Putamen (tissue), 1 donor: ENCODE data around the gene SEMA3A.
"Not testable (repeated sequence)": the region's sequence is repeated elsewhere in the genome, so short reads cannot be mapped to it uniquely, and the experiment has no call there.

Source experiments
- DNase-seq: peaks from one replicate; pipeline ENCODE4 v3.0.0-alpha.2; 2016; ENCODE audit warnings: low spot score

Gene SEMA3A

DNA sequence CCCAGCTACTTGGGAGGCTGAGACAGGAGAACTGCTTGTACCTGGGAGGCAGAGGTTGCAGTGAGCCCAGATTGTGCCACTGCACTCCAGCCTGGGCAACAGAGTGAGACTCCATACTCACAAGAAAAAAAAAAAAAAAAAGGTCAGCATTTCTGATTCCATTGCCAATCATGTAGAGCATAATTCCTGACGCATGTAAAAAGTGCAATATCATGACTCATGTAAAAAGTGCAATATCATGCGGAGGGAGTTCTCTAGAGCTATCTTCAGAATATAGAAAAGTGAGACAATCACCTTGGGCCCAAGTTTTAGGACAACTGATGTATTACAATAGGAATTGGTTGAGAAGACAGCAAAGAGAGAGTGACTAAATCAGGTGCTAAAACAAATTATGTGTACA lies 85.8 kb downstream of the SEMA3A start:
- no peak for DNase-seq

DNA sequence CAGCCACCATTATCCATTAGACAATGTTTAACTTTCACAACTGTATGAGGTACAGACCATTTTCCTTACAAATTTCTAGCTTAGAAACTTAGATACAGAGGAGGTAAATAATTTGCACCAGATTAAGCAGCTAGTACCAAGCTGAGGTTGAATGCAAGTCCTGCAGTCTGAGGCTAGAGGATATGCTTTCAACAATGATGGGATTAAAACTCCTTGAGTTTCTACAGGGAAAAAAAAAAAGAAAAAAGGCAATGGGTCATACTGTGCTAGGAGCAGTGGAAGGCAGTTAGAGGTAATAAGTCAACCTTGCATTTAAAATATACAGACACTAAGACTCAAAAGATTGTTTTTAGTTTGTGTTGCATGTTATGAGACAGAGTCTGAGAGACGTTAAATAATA lies 86.5 kb downstream of the SEMA3A start:
- DNase-seq = no peak

GRCh38 chr7:84107259-84107658 lies 87.3 kb downstream of the SEMA3A start:
- no peak for DNase-seq

GRCh38 chr7:84106291-84106690 lies 88.3 kb downstream of the SEMA3A start:
- DNase-seq = no peak

DNA sequence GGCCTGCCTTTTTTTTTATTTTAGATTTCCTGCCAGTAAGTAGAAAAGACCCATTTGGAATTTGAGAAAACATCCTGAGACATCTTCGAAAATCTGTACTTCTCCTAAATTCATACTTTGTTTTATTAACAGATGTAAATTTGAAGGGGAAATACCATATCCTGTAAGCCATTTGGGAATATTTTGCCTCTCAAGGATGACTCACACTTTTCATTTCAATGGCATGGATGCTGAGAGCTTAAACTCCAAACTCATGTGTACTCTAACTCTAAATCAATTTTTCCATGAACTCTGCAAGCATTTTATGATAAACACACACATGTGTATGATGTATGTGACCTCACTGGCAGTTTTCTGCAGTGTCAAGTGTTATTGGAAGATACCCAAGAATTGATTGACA lies 89.0 kb downstream of the SEMA3A start:
- no peak for DNase-seq

GRCh38 chr7:84104826-84105225 lies 89.8 kb downstream of the SEMA3A start:
- DNase-seq = no peak

DNA sequence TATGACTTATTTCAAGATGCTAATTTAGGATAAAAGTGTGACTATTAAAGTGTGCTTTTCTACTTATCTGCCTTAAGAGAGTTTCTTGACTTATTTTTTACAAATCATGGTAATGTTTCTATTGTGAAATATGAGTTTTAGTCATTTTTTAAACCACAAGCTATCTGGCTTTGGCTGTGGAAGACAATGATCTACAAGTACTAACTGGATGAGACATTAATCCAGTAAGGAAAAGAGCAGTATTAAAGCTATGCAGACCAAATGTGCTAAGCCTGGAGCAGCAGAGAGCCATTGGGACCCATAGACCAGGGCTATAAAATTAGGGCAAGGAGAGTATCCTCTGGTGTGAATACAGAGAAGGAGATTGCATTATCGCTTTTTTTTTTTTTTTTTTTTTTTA lies 92.4 kb downstream of the SEMA3A start:
- no peak for DNase-seq

GRCh38 chr7:84100866-84101265 lies 93.7 kb downstream of the SEMA3A start:
- DNase-seq = no peak

- DNase-seq = no peak
Measured at GRCh38 chr7:84095971-84096370, 98.6 kb downstream of the SEMA3A start.

- DNase-seq = no peak
Measured at GRCh38 chr7:84092207-84092606, 102.4 kb downstream of the SEMA3A start.

DNA sequence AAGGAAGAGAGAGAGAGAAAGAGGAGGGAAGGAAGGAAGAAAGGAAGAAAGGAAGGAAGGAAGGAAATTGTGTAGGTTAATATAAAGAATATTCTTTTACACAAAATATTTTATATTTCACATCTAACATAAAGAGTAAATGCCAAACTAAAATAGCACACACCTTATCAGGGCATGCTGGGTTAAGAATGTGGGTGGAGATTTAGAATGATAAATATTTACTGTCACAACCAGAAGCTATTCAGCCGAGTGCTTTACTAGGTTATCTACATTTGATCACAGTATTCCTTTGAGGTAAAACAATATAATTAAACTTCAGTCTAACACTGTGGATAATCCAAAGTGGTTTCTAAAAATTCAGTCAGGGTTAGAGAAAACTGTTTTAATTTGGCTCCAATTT lies 103.3 kb downstream of the SEMA3A start:
- DNase-seq = no peak

DNA sequence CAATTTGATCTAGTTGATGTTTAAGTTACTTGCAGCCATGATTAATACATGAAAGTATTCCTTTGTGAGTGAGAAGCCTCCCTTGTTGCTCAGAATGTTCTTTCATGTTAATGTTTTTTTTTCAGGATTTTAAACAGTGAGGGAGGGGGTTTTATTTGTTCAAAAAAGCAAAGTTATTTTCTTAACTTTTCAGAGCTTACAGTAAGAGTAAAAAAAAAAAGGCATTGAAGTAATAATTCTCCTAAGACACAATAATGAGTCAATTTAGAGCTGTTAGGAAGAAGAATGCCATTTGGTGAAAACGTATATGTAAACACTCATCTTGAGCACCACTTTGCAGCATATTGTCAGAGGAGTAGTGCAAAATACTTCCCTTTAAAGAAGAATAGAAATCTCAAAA lies 105.8 kb downstream of the SEMA3A start:
- no peak for DNase-seq

- DNase-seq = no peak
Measured at GRCh38 chr7:84085998-84086397, 108.6 kb downstream of the SEMA3A start.

GRCh38 chr7:84085147-84085546 lies 109.4 kb downstream of the SEMA3A start:
- no peak for DNase-seq

GRCh38 chr7:84083846-84084245 lies 110.7 kb downstream of the SEMA3A start:
- no peak for DNase-seq

DNA sequence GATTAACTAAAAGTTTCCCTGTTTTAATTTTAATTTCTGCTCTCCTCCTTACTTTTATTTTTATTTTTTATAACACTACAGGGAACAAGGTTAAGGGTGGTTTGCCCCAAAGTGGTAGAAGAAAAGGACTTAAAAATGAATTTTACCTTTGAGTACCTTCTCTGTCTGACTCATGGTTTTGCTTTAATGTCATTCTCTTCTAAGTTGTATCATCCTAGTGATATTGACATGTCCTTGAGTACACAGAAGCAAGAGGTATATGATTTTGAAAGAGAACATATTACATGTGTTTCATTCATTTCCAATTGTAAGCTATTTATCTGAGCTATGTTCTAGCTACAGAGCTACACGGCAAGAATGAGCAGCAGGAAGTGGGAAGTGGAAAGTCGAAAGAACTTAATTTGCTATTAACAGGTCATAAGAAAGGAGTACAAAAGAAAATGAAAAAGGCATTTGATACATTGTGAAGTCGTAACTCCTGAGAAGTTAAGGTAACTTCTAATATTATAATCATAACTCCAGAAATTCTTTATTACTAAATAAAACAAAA lies 112.5 kb downstream of the SEMA3A start:
- DNase-seq = no peak

DNA sequence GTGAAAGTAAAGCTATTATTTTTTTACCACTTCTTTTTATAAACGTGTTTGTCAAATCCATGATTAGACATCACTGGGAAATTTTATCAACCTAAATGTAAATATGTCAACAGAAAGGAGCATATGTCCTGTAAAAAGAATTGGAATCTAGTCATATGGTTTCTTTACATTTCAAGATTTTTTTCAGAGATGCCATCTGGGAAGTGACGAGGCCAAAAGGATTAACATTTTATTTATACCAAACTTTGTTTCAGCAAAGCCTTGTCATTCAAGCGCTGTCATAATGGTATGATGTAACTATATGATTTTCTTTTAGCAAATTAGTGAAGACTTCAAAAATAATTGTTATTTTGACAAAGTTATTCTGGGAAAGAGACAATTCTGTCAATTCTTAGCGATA lies 117.3 kb downstream of the SEMA3A start:
- no peak for DNase-seq

- no peak for DNase-seq
Measured at GRCh38 chr7:84076219-84076618, 118.4 kb downstream of the SEMA3A start.

- DNase-seq = no peak
Measured at GRCh38 chr7:84073186-84073875, 121.3 kb downstream of the SEMA3A start.

- DNase-seq = no peak
Measured at GRCh38 chr7:84070770-84071169, 123.8 kb downstream of the SEMA3A start.

DNA sequence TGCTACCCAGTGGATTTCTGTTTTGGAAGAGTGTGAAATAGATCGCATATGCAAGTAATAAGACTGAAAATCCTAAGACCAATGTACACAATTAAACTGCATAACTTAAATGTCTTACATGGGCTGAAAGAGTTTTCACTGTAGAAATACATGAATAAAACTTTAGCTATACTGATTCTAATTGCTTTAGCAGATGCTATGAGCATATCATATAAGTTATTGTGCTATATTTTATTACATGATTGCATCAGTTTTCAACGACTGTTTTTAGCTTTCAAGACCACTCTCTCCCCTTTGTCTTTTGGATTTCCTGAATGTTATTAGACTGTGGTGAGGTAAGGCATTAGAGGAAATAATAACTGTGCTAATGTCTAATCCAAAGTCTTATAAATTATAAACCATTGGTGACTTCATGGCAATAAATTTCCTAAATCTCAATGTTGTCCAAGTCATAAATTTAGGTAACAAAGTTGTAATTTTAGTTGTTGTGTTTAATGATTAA lies 124.5 kb downstream of the SEMA3A start:
- DNase-seq = no peak

DNA sequence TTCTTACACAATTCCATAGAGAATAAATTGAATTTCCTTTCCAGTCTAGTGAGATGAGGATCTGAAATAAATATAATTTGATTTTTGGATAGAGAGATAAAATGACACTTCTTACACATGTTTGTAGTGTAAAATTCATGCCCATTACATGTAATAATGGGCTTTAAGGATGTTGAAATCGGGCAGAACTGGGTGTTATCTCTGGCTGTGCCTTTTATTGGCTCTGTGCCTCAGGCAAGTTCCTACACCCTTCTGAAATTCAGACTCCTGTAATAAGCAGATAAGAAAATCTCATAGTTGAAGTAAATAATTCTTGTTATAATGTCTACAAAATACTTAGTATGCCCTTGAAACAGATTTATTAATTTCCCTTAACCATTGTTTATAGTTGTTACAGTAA lies 125.6 kb downstream of the SEMA3A start:
- no peak for DNase-seq

DNA sequence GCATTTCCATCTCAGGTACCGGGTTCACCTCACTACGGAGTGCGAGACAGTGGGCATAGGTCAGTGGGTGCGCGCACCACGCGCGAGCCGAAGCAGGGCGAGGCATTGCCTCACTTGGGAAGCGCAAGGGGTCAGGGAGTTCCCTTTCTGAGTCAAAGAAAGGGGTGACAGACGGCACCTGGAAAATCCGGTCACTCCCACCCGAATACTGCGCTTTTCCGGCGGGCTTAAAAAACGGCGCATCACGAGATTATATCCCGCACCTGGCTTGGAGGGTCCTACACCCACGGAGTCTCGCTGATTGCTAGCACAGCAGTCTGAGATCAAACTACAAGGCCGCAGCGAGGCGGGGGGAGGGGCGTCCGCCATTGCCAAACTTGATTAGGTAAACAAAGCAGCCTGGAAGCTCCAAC lies 132.1 kb downstream of the SEMA3A start:
- DNase-seq = not testable (repeated sequence)

DNA sequence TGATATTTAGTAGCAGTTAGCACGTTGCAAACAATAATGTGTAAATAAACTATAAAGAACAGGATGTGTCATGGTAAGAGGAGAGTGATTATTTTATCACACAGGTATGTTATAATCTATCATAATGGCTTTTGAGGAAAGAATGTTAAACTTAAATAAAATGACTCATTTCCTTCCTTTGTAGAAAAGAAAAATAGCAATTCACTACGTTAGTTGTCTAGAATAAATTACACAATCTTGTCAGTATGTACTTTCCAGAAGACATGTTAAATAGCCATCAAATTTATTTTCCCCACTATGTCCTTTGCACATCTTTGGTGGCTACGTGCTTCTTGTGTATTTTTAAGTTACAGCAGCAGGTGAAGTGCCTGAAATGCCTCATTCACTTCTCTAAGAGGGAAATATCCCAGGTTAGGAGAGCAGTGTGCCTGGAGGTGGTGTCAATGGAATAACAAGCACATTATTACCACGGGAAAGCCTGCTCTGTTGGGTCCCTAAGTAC lies 133.8 kb downstream of the SEMA3A start:
- DNase-seq = no peak
